HG02759 (cell line): ENCODE results near the gene WDR93.
"Not testable (repeated sequence)": the region's sequence is repeated elsewhere in the genome, so short reads cannot be mapped to it uniquely, and the experiment has no call there.

ENCODE experiments used
- ATAC-seq: cut with Tn5 transposase; IDR thresholded peaks from one replicate; pipeline ENCODE4 v1.9.1; 2021; ENCODE audit warnings: mild to moderate bottlenecking, moderate library complexity; ENCODE audit not compliant: unreplicated experiment

Gene WDR93

DNA sequence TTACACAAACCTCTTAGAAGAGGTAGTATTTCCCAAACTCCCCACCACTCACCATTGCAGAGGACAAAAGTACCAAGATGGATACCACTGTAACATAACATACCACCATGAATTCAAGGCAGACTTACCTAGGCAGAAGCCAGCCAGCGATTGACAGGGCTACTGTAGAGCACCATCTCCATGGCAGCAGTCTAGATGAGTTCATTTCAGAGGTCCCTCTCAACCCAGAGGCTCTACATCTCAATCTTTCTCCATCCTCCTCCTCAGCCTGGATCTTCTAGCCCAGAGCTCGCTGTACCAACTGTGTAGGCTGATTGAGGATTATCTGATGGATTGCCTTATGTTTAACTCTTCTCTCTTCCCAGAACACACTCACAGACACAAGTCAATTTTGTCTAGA, 9.5 kb upstream of the WDR93 start:
- ATAC-seq: no peak

DNA sequence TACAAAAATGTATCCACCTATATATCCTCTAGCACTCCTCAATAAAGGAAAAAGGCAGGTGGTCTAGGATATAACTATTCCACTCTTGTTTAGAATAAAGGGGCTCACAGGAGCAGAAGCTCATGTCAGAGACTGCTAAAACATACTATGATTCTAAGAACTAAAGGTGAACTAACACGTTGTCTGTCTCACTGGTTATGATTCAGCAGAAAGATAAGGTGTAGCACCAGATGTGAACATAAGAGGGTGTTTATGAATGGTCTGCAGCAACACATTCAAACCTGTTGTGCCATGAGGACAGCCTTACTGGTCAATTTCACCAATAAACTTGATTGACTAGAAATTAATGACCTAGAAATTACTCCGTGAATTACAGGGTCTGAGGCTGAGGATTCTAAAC, 4.6 kb upstream of the WDR93 start:
- ATAC-seq: no peak

- no peak for ATAC-seq
Measured at GRCh38 chr15:89686522-89686921, 4.1 kb upstream of the WDR93 start.

- ATAC-seq: not testable (repeated sequence)
Measured at GRCh38 chr15:89689930-89690275, 708 bp upstream of the WDR93 start.

DNA sequence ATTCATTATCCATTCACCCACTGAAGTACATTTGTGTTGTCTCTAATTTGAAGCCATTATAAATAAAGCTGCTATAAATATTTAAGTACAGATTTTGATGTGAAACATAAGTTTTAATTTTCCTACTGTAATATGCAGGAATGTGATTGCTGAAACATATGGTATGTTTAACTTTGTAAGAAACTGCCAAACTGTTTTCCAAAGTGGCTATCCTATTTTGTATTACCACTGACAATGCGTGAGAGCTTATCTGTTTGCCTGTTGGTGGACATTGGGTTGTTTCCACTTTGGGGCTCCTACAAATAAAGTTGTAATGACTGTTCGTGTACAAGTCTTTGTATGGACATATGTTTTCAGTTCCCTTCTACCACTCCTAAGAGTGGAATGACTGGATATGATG, 2.5 kb downstream of the WDR93 start:
- no peak for ATAC-seq

- ATAC-seq: no peak
Measured at GRCh38 chr15:89693696-89694095, 3.1 kb downstream of the WDR93 start.

DNA sequence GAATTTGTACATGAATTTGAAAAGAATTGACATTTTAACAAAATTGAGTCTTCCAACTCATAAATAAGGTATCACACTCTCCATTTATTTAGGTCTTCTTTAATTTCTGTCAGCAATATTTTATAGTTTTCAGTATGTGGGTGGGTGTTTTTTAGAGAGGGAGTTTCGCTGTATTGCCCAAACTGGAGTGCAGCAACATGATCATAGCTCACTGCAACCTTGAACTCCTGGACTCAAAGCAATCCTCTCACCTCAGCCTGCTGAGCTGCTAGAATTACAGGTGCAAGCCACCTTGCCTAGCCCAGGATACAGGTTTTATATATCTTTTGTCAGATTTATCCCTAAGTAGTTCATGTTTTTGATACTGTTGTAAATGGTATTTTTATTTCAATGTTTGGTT, 4.6 kb downstream of the WDR93 start:
- ATAC-seq: no peak

DNA sequence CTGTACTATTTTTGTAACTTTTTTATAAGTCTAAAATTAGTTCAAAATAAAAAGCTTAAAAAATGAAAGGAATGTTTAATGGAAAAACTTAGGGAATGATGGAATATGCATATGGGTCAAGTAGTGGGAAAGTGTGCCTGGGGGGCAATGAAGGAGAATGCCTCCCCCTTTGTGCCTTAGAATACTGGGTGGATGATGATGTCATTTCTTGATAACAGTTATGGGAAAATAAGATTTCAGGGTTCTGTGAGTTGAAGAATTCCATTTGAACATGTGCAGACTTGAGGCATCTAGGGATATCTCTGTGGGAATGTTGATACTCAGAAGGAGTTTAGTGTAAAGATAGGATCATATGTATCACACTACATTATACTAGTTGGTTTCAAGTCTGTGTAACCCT, 13.8 kb downstream of the WDR93 start:
- ATAC-seq: no peak

- no peak for ATAC-seq
Measured at GRCh38 chr15:89707577-89707976, 17.0 kb downstream of the WDR93 start.

- ATAC-seq: no peak
Measured at GRCh38 chr15:89714775-89715174, 24.2 kb downstream of the WDR93 start.

DNA sequence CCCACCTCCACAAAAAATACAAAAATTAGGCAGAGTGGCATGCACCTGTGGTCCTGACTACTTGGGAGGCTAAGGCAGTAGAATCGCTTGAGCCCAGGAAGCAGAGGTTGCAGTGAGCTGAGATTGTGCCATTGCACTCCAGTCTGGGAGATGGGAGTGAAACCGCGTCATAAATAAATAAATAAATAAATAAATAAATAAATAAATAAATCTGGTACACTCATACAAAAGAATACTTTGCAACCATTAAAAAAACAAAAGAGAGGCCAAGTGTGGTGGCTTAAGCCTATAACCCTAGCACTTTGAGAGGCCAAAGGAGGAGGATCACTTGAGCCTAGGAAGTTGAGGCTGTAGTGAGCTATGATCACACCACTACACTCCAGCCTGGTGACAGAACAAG, 32.4 kb downstream of the WDR93 start:
- ATAC-seq: no peak

DNA sequence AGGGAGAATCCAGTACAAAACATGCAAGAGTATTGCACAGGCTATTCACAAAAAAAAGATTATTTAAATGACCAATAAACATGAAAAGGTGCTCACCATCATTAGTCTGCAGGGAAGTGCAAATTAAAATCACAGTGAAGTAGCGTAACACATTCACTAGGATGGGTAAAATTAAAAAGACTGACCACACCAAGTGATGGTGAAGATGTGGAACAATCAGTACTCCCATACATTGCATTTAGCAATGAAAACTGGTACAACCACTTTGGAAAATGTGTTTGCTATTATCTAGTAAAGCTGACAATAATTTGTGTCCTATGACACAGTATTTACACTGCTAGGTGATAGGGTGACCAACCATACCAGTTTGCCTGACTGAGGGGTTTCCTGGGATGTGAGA, 34.0 kb downstream of the WDR93 start:
- ATAC-seq: no peak

DNA sequence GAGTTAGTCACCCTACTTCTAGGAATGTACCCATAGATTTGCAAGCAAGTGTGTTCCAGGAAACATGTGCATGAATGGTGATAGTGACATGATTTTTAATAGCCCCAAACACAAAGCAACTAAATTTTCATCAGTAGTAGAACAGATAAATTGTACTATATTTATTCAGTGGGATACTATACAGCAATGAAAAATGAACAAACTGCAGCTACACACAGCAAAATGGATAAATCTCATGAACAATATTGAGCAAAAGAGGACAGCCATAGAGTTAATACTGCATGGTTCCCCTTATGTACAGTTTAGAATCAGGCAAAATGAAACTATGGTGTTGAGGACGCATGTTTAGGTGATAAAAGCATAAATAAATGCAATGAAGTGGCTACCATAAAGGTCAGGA, 34.5 kb downstream of the WDR93 start:
- ATAC-seq: no peak

GRCh38 chr15:89728254-89728653, 37.6 kb downstream of the WDR93 start:
- no peak for ATAC-seq

- ATAC-seq: no peak
Measured at GRCh38 chr15:89731275-89731674, 40.7 kb downstream of the WDR93 start.

DNA sequence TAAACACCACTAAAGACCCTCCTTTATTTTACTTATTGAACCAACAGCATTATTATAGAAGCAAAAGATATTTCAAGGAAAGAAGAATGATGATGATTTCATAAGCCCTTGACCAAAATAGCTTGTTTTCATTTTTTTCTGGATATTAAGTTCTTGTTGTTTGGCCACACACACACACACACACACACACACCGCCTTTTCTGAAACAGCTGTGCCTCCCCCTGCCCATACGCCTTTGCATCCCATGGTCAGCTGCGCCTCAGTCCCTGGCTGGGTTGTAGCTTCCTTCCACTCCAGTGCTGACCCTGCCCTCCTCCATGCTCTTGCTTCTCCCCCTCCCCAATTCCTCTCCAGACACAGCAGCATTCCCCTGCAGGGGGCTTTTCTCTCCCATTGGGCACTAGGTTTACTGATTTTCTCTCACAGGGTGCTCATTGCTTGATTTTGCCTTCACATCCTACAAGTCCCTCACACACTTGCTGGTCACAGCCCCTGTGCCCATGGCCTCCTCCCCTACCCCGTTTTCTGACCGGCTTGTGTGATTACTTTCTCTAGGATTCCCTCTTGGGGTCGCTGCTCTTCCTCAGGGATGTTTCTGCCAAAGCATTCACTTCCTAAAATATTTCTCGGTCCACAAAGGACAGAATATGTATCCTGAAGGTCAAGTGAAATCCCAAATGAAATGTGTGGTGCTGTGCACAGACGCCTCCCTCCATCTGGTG, 42.0 kb downstream of the WDR93 start:
- ATAC-seq: no peak

GRCh38 chr15:89735773-89736172, 45.2 kb downstream of the WDR93 start:
- ATAC-seq: no peak

DNA sequence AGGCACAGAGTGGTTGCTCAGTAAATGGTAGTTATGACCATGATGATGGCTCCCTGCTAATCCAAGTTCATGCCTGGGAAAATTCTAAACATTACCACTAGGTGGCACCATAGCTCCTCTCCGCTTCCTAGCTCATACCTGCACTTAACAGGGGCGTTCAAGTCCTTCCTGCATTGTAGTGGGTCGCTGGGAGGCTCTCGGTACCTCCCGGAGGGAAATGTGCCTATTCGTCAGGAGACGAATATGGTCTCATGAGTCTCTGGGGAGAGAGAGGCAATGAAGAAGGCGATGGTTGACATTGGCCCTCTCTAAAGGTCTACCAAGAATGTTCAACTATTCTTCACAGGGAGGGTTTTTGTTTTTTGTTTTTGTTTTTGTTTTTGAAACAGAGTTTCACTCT, 49.5 kb downstream of the WDR93 start:
- ATAC-seq: peak; percentile 57

GRCh38 chr15:89743011-89743410, 52.4 kb downstream of the WDR93 start:
- no peak for ATAC-seq

- ATAC-seq: no peak
Measured at GRCh38 chr15:89743594-89743993, 53.0 kb downstream of the WDR93 start.

GRCh38 chr15:89745131-89745530, 54.5 kb downstream of the WDR93 start:
- ATAC-seq: no peak

DNA sequence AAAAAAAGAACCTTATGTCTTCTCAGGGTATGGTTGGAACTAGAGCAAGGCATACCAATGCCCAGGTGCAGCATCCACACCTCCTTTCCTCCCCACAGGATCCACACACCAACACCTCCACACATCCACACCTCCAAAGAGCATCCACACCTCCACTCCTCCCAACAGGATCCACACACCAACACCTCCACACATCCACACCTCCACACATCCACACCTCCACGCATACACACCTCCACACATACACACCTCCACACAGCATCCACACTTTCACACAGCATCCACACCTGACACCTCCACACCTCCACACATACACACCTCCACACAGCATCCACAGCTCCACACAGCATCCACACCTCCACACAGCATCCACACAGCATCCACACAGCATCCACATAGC, 55.2 kb downstream of the WDR93 start:
- ATAC-seq: no peak

- no peak for ATAC-seq
Measured at GRCh38 chr15:89746386-89746780, 55.8 kb downstream of the WDR93 start.
